Amygdala (tissue), 56 donors: ENCODE measurements around the gene GCAT.
A peak's percentile ranks its signal among the peaks of the same experiment; 100 is the strongest.

Experiments used
- DNase-seq, 56 donors: peaks; one replicate each; lab custom pipeline; 2025; lab: John Stamatoyannopoulos, UW

GCAT gene

GRCh38 chr22:37830093-37830842 lies 22.5 kb downstream of the GCAT start:
- no peak for DNase-seq

GRCh38 chr22:37831472-37831871 lies 23.7 kb downstream of the GCAT start:
- no peak for DNase-seq

DNA sequence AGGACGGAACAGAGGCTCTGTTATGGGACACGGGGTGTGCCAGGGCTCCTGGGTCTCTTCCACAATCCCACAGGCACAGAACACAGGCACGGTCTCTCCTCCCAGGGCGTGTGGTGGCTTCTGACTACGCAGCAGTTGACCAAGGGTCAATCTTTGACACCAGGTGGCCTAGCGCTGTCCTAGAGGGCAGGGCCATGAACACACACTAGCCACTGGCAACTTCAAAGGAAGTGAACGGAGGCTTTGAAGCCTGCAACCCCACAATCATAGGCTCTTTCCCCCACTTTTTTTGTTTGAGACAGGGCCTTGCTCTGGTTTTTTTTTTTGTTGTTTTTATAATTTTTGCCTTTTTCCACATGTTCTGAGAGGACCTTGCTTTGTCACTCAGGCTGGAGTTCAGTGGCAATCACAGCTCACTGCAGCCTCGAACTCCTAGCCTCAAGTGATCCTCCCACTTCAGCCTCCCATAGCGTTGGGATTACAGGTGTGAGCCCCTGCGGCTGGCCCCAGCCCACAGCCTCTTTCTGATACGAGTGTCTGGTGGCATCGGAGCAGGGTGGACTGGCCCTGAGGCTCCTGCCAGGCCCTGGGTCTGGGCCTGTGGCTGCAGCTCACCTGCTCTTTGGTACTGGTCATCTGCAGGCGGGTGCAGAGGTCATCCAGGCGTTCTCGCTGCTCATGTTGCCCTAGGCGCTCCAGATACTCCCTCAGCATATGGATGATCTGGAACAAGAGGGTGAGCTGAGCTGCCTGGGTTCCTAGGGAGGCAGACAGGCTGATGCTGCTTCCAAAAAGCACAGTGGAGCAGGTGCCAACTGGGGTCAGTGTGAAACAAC lies 24.5 kb downstream of the GCAT start:
- no peak for DNase-seq

DNA sequence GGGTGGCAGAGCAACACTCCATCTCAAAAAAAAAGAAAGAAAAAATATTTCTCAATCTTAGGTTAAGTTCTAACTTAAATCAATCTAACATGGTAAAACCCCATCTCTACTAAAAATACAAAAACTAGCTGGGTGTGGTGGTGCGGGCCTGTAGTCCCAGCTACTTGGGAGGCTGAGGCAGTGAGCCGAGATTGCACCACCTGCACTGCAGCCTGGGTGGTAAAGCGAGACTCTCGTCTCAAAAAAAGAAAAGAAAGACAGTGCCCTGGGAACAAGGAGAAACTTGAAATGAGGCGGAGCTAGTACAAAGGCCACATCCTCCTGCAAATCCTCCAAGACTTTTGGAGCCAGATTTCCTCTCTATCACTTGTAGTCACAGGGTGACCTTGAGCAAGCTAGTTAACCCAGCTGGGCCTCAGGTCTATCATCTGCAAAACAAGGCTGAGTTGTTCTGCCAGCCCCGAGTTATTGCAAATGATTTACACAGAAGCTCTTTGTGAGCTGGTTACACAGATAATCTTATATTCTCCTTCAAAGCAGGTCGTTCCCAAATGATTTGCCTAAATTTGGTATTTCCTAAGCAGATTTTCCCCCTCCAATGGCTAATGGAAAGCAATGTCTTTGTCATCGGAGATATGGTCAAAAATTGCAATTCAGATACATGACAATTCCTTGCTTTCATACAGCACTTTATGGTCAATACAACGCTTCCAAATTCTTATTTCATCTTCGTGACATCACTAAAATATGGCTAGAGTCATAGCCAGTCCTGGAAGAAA lies 34.5 kb downstream of the GCAT start:
- no peak for DNase-seq

- DNase-seq, result peak in 14 of 56 donors; percentile 45 to 71 (median 62)
Measured at GRCh38 chr22:37843741-37844089, 36.0 kb downstream of the GCAT start.

GRCh38 chr22:37844904-37845329 lies 37.2 kb downstream of the GCAT start:
- no peak for DNase-seq

GRCh38 chr22:37846433-37846832 lies 38.7 kb downstream of the GCAT start:
- DNase-seq, result no peak

- no peak for DNase-seq
Measured at GRCh38 chr22:37848587-37849088, 40.9 kb downstream of the GCAT start.

GRCh38 chr22:37849089-37849751 lies 41.5 kb downstream of the GCAT start, which contains the start of gene EIF3L:
TSS of gene EIF3L (plus strand) at chr22:37849419. CDS start at chr22:37849450, 31 bp downstream.
- DNase-seq, result peak; percentile 53 to 95 (median 86)

DNA sequence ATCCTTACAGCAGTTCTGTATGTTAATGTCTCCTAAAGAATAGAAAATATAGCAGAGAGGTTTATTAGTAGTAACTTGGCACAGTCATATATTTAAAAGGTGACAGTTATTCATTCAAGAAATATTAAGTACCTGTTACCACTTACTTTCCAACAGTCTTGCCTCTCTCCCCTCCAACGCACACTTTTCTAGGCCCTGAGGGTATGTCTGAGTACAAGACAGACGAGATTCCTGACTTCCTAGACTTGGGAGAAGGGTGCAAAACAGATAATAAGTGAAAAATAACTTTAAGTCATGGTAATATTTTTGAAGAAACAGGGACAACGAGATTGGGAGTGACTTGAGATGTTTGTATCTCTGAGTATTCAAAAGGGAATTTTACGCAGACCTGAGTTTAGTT lies 43.1 kb downstream of the GCAT start:
- no peak for DNase-seq

DNA sequence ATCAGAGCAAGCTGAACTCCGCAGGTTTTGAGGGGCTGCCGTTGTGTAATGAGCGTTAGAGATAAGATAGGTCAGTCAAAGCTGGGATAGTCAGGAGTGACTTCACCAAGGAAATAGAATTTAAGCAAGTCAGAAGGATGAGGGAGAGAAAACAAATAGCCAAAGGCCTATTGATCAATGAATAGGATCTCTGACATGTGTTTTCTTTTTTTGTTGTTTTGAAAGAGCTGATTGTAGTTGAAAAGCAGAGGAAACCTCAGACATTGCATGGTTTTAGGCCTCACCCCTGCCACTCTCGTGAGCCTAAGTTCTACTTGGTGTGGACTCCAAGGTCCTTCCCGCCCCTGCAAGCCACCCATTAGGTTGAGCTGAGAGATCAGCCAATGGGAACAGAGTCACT lies 44.7 kb downstream of the GCAT start:
- no peak for DNase-seq

DNA sequence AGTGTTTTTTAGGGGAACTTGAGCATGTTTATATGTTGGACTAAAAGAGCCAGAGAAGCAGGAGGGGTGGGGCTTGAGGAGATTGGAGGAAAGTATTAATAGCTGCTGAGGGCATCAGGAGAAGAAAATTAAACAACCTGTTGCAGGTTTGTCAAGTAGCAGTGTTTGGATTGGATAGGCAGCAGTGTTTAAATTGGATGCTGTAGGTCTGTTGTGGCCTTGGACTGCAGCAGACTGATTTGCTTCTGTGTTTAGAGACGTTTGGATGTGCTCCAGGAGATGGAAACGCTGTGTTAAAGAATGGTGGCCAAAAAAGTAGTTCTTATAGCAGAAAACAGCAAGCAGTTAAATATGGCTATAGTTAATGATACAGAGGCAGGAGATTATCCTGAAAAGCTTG lies 47.2 kb downstream of the GCAT start:
- DNase-seq, result no peak

DNA sequence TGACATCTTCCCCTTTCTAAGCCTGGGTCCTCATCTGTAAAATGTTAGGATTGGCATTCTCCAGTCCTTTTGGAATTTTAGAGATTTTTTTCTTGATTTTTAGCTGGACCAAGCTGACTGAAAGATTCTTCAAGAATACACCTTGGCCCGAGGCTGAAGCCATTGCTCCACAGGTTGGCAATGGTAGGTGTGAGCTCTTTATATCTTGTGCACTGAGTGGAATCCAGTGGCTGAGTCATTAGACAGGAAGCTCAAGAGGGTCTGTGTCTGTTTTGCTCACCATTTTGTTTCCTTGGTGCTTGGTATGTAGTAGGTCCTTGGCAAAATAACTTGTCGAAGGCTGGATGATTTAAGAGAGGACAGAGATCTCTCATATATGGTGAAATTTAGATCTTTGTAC lies 47.7 kb downstream of the GCAT start:
- no peak for DNase-seq

- DNase-seq, result no peak
Measured at GRCh38 chr22:37860796-37861421, 53.2 kb downstream of the GCAT start.

DNA sequence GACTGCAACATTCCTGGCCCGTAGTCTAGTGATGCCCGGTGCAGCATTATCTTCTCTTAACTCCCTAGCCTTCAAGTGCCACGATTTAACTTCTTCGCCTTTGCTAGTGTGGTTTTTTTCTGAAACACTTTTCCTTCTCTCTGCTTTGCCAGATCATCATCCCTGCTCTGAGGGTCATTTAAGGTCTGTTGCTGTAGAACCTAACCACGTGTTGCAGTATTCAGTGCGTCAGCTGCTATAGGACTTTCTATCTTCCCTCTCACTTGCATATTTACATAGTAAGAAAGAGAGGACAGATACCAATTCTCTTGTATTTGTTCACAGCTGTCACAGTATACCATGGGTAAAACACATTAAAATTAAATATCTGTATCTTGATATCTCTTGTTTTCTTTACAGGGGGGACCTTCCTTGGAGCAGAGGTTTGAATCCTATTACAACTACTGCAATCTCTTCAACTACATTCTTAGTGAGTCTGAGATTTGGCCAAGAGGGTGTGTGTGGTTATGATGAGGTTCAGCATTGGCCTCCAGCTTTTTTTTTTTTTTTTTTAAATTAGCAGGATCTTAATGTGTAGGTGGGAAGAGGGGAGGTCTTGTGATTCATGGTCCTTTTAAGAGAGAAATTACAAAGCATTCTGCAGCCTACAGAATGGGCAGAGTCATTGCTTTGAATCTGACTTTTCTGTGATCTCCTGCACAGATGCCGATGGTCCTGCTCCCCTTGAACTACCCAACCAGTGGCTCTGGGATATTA lies 55.0 kb downstream of the GCAT start:
- no peak for DNase-seq

DNA sequence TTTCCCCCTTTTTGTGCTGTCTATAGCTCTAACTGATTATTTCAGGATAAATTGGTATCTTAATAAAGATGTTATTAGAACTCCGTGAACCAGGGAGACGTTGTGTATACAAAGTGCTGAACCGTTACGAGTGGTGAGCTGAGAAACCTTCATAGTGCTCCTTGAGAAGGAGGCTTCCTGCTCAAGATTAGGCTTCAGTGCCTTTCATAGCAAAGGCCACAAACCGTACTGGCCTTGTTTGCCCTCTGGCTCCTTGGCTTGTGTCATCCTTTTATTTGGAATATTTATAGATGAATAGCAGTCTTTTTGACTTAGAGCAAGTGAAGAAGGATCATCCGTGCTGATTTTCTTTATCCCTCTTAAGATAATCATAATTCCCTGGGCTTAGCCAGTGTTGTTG lies 57.8 kb downstream of the GCAT start:
- DNase-seq, result no peak
